Transverse colon (tissue), 4 donors: Measurements from ENCODE around the gene CSE1L. TPM values are rescaled to one million over a fixed set of nuclear protein-coding genes. Genes with fewer than 3 reads are reported as not detected.

Experiments
- DNase-seq: peaks from one replicate; pipeline ENCODE4 v3.0.0-alpha.2; 2019
- H3K27ac ChIP-seq, 4 donors: fragments of 200-600 bp; sonication (generic); 2 replicates each; pipeline ENCODE4 v1.5.1; 2016 to 2018; ENCODE audit warnings: inconsistent platforms in 4 of 4
- H3K27me3 ChIP-seq: fragments of 200-600 bp; sonication (generic); 2 replicates; pipeline ENCODE4 v1.5.1; 2017; ENCODE audit warnings: inconsistent platforms
- H3K36me3 ChIP-seq, 4 donors: fragments of 200-600 bp; sonication (generic); 2 replicates each; pipeline ENCODE4 v1.5.1; 2017 to 2019; ENCODE audit warnings: inconsistent platforms in 4 of 4
- H3K4me1 ChIP-seq, 4 donors: fragments of 200-600 bp; sonication (generic); 2 replicates each; pipeline ENCODE4 v1.5.1; 2017 to 2020; ENCODE audit warnings: inconsistent platforms in 4 of 4
- H3K4me3 ChIP-seq, 4 donors: fragments of 200-600 bp; sonication (generic); 1 replicate in 1 of 4; 2 replicates in 3 of 4; pipeline versions ENCODE4 v1.5.1 to v1.6.1; 2017 to 2019; ENCODE audit warnings: inconsistent platforms in 4 of 4
- H3K9me3 ChIP-seq, 2 donors: fragments of 200-600 bp; sonication (generic); 2 replicates each; pipeline ENCODE4 v1.5.1; 2017 to 2019; ENCODE audit warnings: inconsistent platforms in 2 of 2
- CTCF ChIP-seq, 5 experiments: fragments of 200-600 bp in 3 of 5; fragments of 450-650 bp in 2 of 5; sonication (generic) in 3 of 5; IDR thresholded peaks; 1 replicate in 2 of 5; 2 replicates in 3 of 5; pipeline ENCODE4 v1.5.1; 2016 to 2017; ENCODE audit warnings: antibody characterized with exemption in 5 of 5, inconsistent platforms in 3 of 5, mild to moderate bottlenecking in 2 of 5, moderate library complexity in 1 of 5
- EP300 ChIP-seq: sonication (generic); formaldehyde crosslinking; IDR thresholded peaks from one replicate; pipeline ENCODE4 v1.6.1; 2017; ENCODE audit warnings: antibody characterized with exemption, low read depth
- POLR2A ChIP-seq: fragments of 450-650 bp; IDR thresholded peaks from one replicate; pipeline ENCODE4 v1.6.1; 2016; ENCODE audit warnings: antibody characterized with exemption, mild to moderate bottlenecking, moderate library complexity
- POLR2AphosphoS5 ChIP-seq, 3 donors: sonication (generic); formaldehyde crosslinking; IDR thresholded peaks; one replicate each; pipeline ENCODE4 v1.6.1; 2016; ENCODE audit warnings: antibody characterized with exemption in 3 of 3
- WGBS, 2 donors: methylation state at CpG; one replicate each; pipeline ENCODE4 v1.1.5; 2018; ENCODE audit warnings: low coverage in 1 of 2; 5-methylcytosine and 5-hydroxymethylcytosine counted together
- in situ Hi-C, 4 donors: fragments of 200-750 bp; cut with MboI; loops; one replicate each; pipeline versions ENCODE4 v1.15.0 to v1.15.1; 2017; ENCODE audit warnings: low sequenced_read_pairs in 3 of 4, low pct_ligation_motif_present in 1 of 4, low pct_unique_long_range_greater_than_20kb in 1 of 4
- intact Hi-C: fragments of 100-400 bp; cut with DNase I; formaldehyde crosslinking; loops from one replicate; pipeline ENCODE4 v1.15.1; 2023; ENCODE audit warnings: low total_unique reads
- total RNA-seq, 4 donors: library from RNA; depleted of rRNA; stranded (reverse); fragments of >200 nt; gene quantifications; one replicate each; pipeline ENCODE4 v1.1.0, GENCODE V29; 2016

The CSE1L gene
- total RNA-seq, 4 donors from 2014 or later, result 11.5 to 27.0 (median 15.5) TPM

GRCh38 chr20:49029203-49029602 lies 16.9 kb upstream of the CSE1L start:
- intact Hi-C loops (no loop called here), in situ Hi-C loops (loop anchor here in 1 of 4 donors (25.0 kb wide), 1 partner anchor 108 kb away; no protein-coding TSS in a partner anchor)
- no peaks in the 10 kb centered on the region for H3K4me1 ChIP-seq
- 89% methylated on average over 1 of the region's 1 CpG; no CpG with 5 or more reads in 1 of the 2 donors for WGBS, 2 donors
- no peaks in the 10 kb centered on the region for H3K27me3 ChIP-seq
- H3K9me3 ChIP-seq, result no peaks in the 10 kb centered on the region
- no peak overlapping the region for H3K4me3 ChIP-seq
- peaks cover 0 to 81% (median 36%) of the 10 kb centered on the region in 4 donors for H3K36me3 ChIP-seq
- H3K27ac ChIP-seq, result no peak overlapping the region
- no peak for DNase-seq
- TF ChIP-seq EP300, result no peak
- no peak for TF ChIP-seq CTCF (IDR thresholded peaks at IDR 0.05)

- intact Hi-C loops (no loop called here), in situ Hi-C loops (loop anchor here in 1 of 4 donors (25.0 kb wide), 1 partner anchor 106 kb away; no protein-coding TSS in a partner anchor)
- peaks cover 0 to 79% (median 31%) of the 10 kb centered on the region in 4 donors for H3K36me3 ChIP-seq
- DNase-seq, result no peak
- 72 to 89% methylated on average over 1 to 6 of the region's 6 CpGs for WGBS, 2 donors
- TF ChIP-seq POLR2A (no peak), CTCF (IDR thresholded peaks at IDR 0.05) (no peak), POLR2AphosphoS5 (IDR thresholded peaks at IDR 0.05) (no peak), EP300 (no peak)
- no peak overlapping the region for H3K4me3 ChIP-seq
- H3K27me3 ChIP-seq, result no peaks in the 10 kb centered on the region
- no peak overlapping the region for H3K27ac ChIP-seq
- H3K9me3 ChIP-seq, result no peaks in the 10 kb centered on the region
- H3K4me1 ChIP-seq, result no peaks in the 10 kb centered on the region
These were observed 15.0 kb upstream of the CSE1L start for GRCh38 chr20:49030954-49031619.

GRCh38 chr20:49032455-49032854 lies 13.7 kb upstream of the CSE1L start:
- H3K4me3 ChIP-seq, result no peak overlapping the region
- TF ChIP-seq POLR2AphosphoS5 (IDR thresholded peaks at IDR 0.05) (no peak), POLR2A (no peak), EP300 (no peak), CTCF (IDR thresholded peaks at IDR 0.05) (no peak)
- no peak overlapping the region for H3K27ac ChIP-seq
- no peak for DNase-seq
- peaks cover 0 to 68% (median 25%) of the 10 kb centered on the region in 4 donors for H3K36me3 ChIP-seq
- H3K4me1 ChIP-seq, result no peaks in the 10 kb centered on the region
- H3K9me3 ChIP-seq, result no peaks in the 10 kb centered on the region
- 95 to 100% methylated on average over 6 to 8 of the region's 8 CpGs for WGBS, 2 donors
- intact Hi-C loops, result no loop called here
- in situ Hi-C loops, result loop anchor here in 1 of 4 donors (25.0 kb wide), 1 partner anchor 105 kb away; no protein-coding TSS in a partner anchor
- no peaks in the 10 kb centered on the region for H3K27me3 ChIP-seq

GRCh38 chr20:49034070-49034732 lies 11.9 kb upstream of the CSE1L start:
- Histone ChIP-seq H3K4me3 (no peak overlapping the region), H3K27me3 (no peaks in the 10 kb centered on the region), H3K9me3 (no peaks in the 10 kb centered on the region), H3K4me1 (no peaks in the 10 kb centered on the region), H3K36me3 (peaks cover 0 to 52% (median 15%) of the 10 kb centered on the region in 4 donors), H3K27ac (no peak overlapping the region)
- WGBS, 2 donors, result 93% methylated on average over 7 of the region's 7 CpGs; no CpG with 5 or more reads in 1 of the 2 donors
- no peak for DNase-seq
- intact Hi-C loops, result no loop called here
- TF ChIP-seq POLR2A (no peak), EP300 (no peak), POLR2AphosphoS5 (IDR thresholded peaks at IDR 0.05) (no peak), CTCF (IDR thresholded peaks at IDR 0.05) (no peak)
- in situ Hi-C loops, result loop anchor here in 1 of 4 donors (25.0 kb wide), 1 partner anchor 103 kb away; no protein-coding TSS in a partner anchor
